ENCODE results near the gene NEURL1B.

Gene NEURL1B

GRCh38 chr5:172718527-172719114, 77.6 kb downstream of the NEURL1B start:
- Histone ChIP-seq H3K36me3 (ENCODE audit: control insufficient read depth, insufficient read depth, low read length) (no peaks in the 10 kb centered on the region), H3K27ac (ENCODE audit: low read depth, low read length) (no peak overlapping the region), H3K9ac (ENCODE audit: low read length) (no peak overlapping the region), H3K9me3 (ENCODE audit: control insufficient read depth, insufficient read depth, low read depth, low read length) (no peaks in the 10 kb centered on the region), H3K27me3 (ENCODE audit: control insufficient read depth, insufficient read depth, low read length) (peaks cover 51% of the 10 kb centered on the region), H3K4me1 (ENCODE audit: control insufficient read depth, insufficient read depth, low read length) (peaks cover 6% of the 10 kb centered on the region; the same call in 1 of the 2 replicates), H3K4me3 (ENCODE audit: low read depth, low read length) (no peak overlapping the region)

GRCh38 chr5:172719211-172719610, 78.1 kb downstream of the NEURL1B start:
- Histone ChIP-seq H3K4me1 (ENCODE audit: control insufficient read depth, insufficient read depth, low read length) (peaks cover 6% of the 10 kb centered on the region; the same call in 1 of the 2 replicates), H3K27ac (ENCODE audit: low read depth, low read length) (no peak overlapping the region), H3K9me3 (ENCODE audit: control insufficient read depth, insufficient read depth, low read depth, low read length) (no peaks in the 10 kb centered on the region), H3K36me3 (ENCODE audit: control insufficient read depth, insufficient read depth, low read length) (no peaks in the 10 kb centered on the region), H3K4me3 (ENCODE audit: low read depth, low read length) (no peak overlapping the region), H3K27me3 (ENCODE audit: control insufficient read depth, insufficient read depth, low read length) (peaks cover 56% of the 10 kb centered on the region), H3K9ac (ENCODE audit: low read length) (no peak overlapping the region)

- Histone ChIP-seq H3K36me3 (ENCODE audit: control insufficient read depth, insufficient read depth, low read length) (no peaks in the 10 kb centered on the region), H3K27ac (ENCODE audit: low read depth, low read length) (no peak overlapping the region), H3K9me3 (ENCODE audit: control insufficient read depth, insufficient read depth, low read depth, low read length) (no peaks in the 10 kb centered on the region), H3K27me3 (ENCODE audit: control insufficient read depth, insufficient read depth, low read length) (peaks cover 64% of the 10 kb centered on the region), H3K4me1 (ENCODE audit: control insufficient read depth, insufficient read depth, low read length) (no peaks in the 10 kb centered on the region; the same call in 1 of the 2 replicates), H3K9ac (ENCODE audit: low read length) (no peak overlapping the region), H3K4me3 (ENCODE audit: low read depth, low read length) (no peak overlapping the region)
These were observed 79.6 kb downstream of the NEURL1B start for GRCh38 chr5:172720655-172721054.

GRCh38 chr5:172721455-172722326, 80.6 kb downstream of the NEURL1B start:
- H3K9ac ChIP-seq (ENCODE audit: low read length) = no peak overlapping the region

GRCh38 chr5:172722327-172722815, 81.3 kb downstream of the NEURL1B start:
- no peak overlapping the region for H3K9ac ChIP-seq (ENCODE audit: low read length)
- no peak overlapping the region for H3K4me3 ChIP-seq (ENCODE audit: low read depth, low read length)
- no peaks in the 10 kb centered on the region for H3K9me3 ChIP-seq (ENCODE audit: control insufficient read depth, insufficient read depth, low read depth, low read length)
- no peak overlapping the region for H3K27ac ChIP-seq (ENCODE audit: low read depth, low read length)
- H3K4me1 ChIP-seq (ENCODE audit: control insufficient read depth, insufficient read depth, low read length) = no peaks in the 10 kb centered on the region; the same call in 1 of the 2 replicates
- H3K27me3 ChIP-seq (ENCODE audit: control insufficient read depth, insufficient read depth, low read length) = peaks cover 68% of the 10 kb centered on the region
- H3K36me3 ChIP-seq (ENCODE audit: control insufficient read depth, insufficient read depth, low read length) = no peaks in the 10 kb centered on the region

More at GRCh38 chr5:172721455-172722326, 80.6 kb downstream of the NEURL1B start:
- no peak overlapping the region for H3K4me3 ChIP-seq (ENCODE audit: low read depth, low read length)
- H3K27me3 ChIP-seq (ENCODE audit: control insufficient read depth, insufficient read depth, low read length) = peaks cover 69% of the 10 kb centered on the region
- H3K9me3 ChIP-seq (ENCODE audit: control insufficient read depth, insufficient read depth, low read depth, low read length) = no peaks in the 10 kb centered on the region
- H3K4me1 ChIP-seq (ENCODE audit: control insufficient read depth, insufficient read depth, low read length) = no peaks in the 10 kb centered on the region; the same call in 1 of the 2 replicates
- no peak overlapping the region for H3K27ac ChIP-seq (ENCODE audit: low read depth, low read length)
- H3K36me3 ChIP-seq (ENCODE audit: control insufficient read depth, insufficient read depth, low read length) = no peaks in the 10 kb centered on the region

GRCh38 chr5:172723508-172723907, 82.4 kb downstream of the NEURL1B start:
- H3K27me3 ChIP-seq (ENCODE audit: control insufficient read depth, insufficient read depth, low read length) = peaks cover 61% of the 10 kb centered on the region
- no peaks in the 10 kb centered on the region; the same call in 1 of the 2 replicates for H3K4me1 ChIP-seq (ENCODE audit: control insufficient read depth, insufficient read depth, low read length)
- no peak overlapping the region for H3K9ac ChIP-seq (ENCODE audit: low read length)
- no peaks in the 10 kb centered on the region for H3K36me3 ChIP-seq (ENCODE audit: control insufficient read depth, insufficient read depth, low read length)
- H3K9me3 ChIP-seq (ENCODE audit: control insufficient read depth, insufficient read depth, low read depth, low read length) = no peaks in the 10 kb centered on the region
- no peak overlapping the region for H3K4me3 ChIP-seq (ENCODE audit: low read depth, low read length)
- no peak overlapping the region for H3K27ac ChIP-seq (ENCODE audit: low read depth, low read length)

GRCh38 chr5:172724242-172725183, 83.5 kb downstream of the NEURL1B start:
- H3K27me3 ChIP-seq (ENCODE audit: control insufficient read depth, insufficient read depth, low read length) = peaks cover 54% of the 10 kb centered on the region
- no peaks in the 10 kb centered on the region; the same call in 1 of the 2 replicates for H3K4me1 ChIP-seq (ENCODE audit: control insufficient read depth, insufficient read depth, low read length)
- H3K27ac ChIP-seq (ENCODE audit: low read depth, low read length) = no peak overlapping the region
- H3K9me3 ChIP-seq (ENCODE audit: control insufficient read depth, insufficient read depth, low read depth, low read length) = no peaks in the 10 kb centered on the region
- H3K4me3 ChIP-seq (ENCODE audit: low read depth, low read length) = no peak overlapping the region
- H3K36me3 ChIP-seq (ENCODE audit: control insufficient read depth, insufficient read depth, low read length) = no peaks in the 10 kb centered on the region
- no peak overlapping the region for H3K9ac ChIP-seq (ENCODE audit: low read length)

- no peak overlapping the region for H3K4me3 ChIP-seq (ENCODE audit: low read depth, low read length)
- H3K27ac ChIP-seq (ENCODE audit: low read depth, low read length) = no peak overlapping the region
- H3K9me3 ChIP-seq (ENCODE audit: control insufficient read depth, insufficient read depth, low read depth, low read length) = no peaks in the 10 kb centered on the region
- peaks cover 47% of the 10 kb centered on the region for H3K27me3 ChIP-seq (ENCODE audit: control insufficient read depth, insufficient read depth, low read length)
- no peak overlapping the region for H3K9ac ChIP-seq (ENCODE audit: low read length)
- no peaks in the 10 kb centered on the region; the same call in 1 of the 2 replicates for H3K4me1 ChIP-seq (ENCODE audit: control insufficient read depth, insufficient read depth, low read length)
- no peaks in the 10 kb centered on the region for H3K36me3 ChIP-seq (ENCODE audit: control insufficient read depth, insufficient read depth, low read length)
These were observed 84.2 kb downstream of the NEURL1B start for GRCh38 chr5:172725273-172725672.

- Histone ChIP-seq H3K9ac (ENCODE audit: low read length) (no peak overlapping the region), H3K27ac (ENCODE audit: low read depth, low read length) (no peak overlapping the region), H3K4me1 (ENCODE audit: control insufficient read depth, insufficient read depth, low read length) (no peaks in the 10 kb centered on the region; the same call in 1 of the 2 replicates), H3K4me3 (ENCODE audit: low read depth, low read length) (no peak overlapping the region), H3K27me3 (ENCODE audit: control insufficient read depth, insufficient read depth, low read length) (peaks cover 42% of the 10 kb centered on the region), H3K36me3 (ENCODE audit: control insufficient read depth, insufficient read depth, low read length) (no peaks in the 10 kb centered on the region), H3K9me3 (ENCODE audit: control insufficient read depth, insufficient read depth, low read depth, low read length) (no peaks in the 10 kb centered on the region)
These were observed 84.7 kb downstream of the NEURL1B start for GRCh38 chr5:172725785-172726184.

GRCh38 chr5:172726966-172727365, 85.9 kb downstream of the NEURL1B start:
- no peak overlapping the region for H3K9ac ChIP-seq (ENCODE audit: low read length)
- no peaks in the 10 kb centered on the region for H3K9me3 ChIP-seq (ENCODE audit: control insufficient read depth, insufficient read depth, low read depth, low read length)
- H3K4me3 ChIP-seq (ENCODE audit: low read depth, low read length) = no peak overlapping the region
- H3K27ac ChIP-seq (ENCODE audit: low read depth, low read length) = no peak overlapping the region
- no peaks in the 10 kb centered on the region for H3K36me3 ChIP-seq (ENCODE audit: control insufficient read depth, insufficient read depth, low read length)
- no peaks in the 10 kb centered on the region; the same call in 1 of the 2 replicates for H3K4me1 ChIP-seq (ENCODE audit: control insufficient read depth, insufficient read depth, low read length)
- H3K27me3 ChIP-seq (ENCODE audit: control insufficient read depth, insufficient read depth, low read length) = peaks cover 34% of the 10 kb centered on the region
